WERI-Rb-1 (cell line): ENCODE measurements around the gene DNLZ.

Experiments
- DNase-seq: peaks from one replicate; pipeline ENCODE4 v3.0.0-alpha.2; 2020
- H3K27ac ChIP-seq: fragments of 250-450 bp; sonication (Bioruptor Pico); 2 replicates; pipeline ENCODE4 v1.5.1; 2020; ENCODE audit warnings: mild to moderate bottlenecking, moderate library complexity
- H3K27me3 ChIP-seq: fragments of 250-450 bp; sonication (Bioruptor Pico); 2 replicates; pipeline ENCODE4 v1.5.1; 2021; ENCODE audit warnings: mild to moderate bottlenecking, low read depth, moderate library complexity; ENCODE audit not compliant: insufficient read depth, severe bottlenecking
- H3K36me3 ChIP-seq: fragments of 250-450 bp; sonication (Bioruptor Pico); 2 replicates; pipeline ENCODE4 v1.5.1; 2020; ENCODE audit warnings: mild to moderate bottlenecking, moderate library complexity
- H3K4me3 ChIP-seq: 2 replicates; pipeline ENCODE4 v1.5.1; 2011; ENCODE audit warnings: low read depth, mild to moderate bottlenecking, control low read depth, low read length
- H3K9me3 ChIP-seq: fragments of 250-450 bp; sonication (Bioruptor Pico); 2 replicates; pipeline ENCODE4 v1.5.1; 2021; ENCODE audit warnings: mild to moderate bottlenecking, moderate library complexity; ENCODE audit not compliant: severe bottlenecking
- TF ChIP-seq, protein P1 (sequence below): IDR thresholded peaks from 2 replicates; pipeline ENCODE4 v1.5.1; 2011; ENCODE audit warnings: low read depth, mild to moderate bottlenecking, control low read depth, inconsistent platforms, low read length

The DNLZ gene

DNA sequence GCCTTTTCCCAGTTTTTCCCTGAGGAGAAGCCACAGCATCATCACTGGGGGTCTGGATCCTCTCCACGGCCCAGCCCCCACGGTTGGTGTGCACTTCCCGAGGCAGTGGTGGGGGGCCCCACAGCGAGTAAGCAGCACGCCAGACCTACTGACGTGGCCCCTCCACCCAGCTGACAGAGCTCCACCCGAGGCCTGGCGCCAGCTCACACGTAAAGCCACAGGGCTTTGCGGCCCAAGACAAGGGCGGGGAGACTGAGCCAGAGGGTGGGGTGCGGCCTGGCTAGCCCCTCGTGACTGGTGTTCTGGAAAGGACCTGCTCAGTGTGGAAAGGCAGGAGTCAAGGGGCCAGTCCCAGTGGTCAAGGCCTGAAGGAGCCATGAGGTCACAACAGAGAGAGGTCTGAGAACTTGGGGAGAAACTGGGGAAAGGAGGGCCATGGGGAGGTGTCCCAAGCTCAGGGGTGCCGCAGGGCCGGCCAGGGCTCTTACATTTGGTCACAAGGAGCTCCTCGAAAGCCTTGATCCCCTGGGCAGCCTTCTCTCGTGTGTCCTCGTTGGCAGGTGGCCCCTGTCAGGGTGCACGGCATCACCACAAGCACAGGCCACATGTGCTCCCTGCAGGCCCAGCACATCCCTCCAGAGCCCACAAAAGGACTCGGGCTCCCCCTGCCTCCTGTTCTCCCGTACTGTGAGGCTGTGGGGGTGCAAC, 30.9 kb upstream of the DNLZ start:
- no peak for DNase-seq
- TF ChIP-seq, protein P1, sequence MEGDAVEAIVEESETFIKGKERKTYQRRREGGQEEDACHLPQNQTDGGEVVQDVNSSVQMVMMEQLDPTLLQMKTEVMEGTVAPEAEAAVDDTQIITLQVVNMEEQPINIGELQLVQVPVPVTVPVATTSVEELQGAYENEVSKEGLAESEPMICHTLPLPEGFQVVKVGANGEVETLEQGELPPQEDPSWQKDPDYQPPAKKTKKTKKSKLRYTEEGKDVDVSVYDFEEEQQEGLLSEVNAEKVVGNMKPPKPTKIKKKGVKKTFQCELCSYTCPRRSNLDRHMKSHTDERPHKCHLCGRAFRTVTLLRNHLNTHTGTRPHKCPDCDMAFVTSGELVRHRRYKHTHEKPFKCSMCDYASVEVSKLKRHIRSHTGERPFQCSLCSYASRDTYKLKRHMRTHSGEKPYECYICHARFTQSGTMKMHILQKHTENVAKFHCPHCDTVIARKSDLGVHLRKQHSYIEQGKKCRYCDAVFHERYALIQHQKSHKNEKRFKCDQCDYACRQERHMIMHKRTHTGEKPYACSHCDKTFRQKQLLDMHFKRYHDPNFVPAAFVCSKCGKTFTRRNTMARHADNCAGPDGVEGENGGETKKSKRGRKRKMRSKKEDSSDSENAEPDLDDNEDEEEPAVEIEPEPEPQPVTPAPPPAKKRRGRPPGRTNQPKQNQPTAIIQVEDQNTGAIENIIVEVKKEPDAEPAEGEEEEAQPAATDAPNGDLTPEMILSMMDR, result no peak

DNA sequence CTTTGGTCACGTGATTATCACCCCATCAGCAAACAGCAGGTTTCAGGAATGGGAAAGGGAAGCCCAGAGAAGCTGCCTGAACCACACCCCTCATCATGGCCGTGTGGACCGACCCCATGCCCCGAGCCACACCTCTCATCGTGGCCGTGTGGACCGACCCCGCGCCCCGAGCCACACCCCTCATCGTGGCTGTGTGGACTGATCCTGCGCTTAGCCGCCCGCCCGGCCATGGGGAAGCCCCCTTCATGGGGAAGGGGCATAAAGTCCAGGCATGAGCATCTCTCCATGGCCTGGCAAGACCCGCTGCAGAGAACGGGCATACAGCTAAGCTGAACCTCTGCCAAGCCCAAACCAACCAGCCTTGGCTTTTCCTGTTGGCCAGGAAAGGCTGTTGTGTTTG, 30.0 kb upstream of the DNLZ start:
- Histone ChIP-seq H3K4me3 (no peak overlapping the region), H3K36me3 (peaks cover 87% of the 10 kb centered on the region), H3K27me3 (no peaks in the 10 kb centered on the region), H3K9me3 (no peaks in the 10 kb centered on the region), H3K27ac (no peak overlapping the region)
- TF ChIP-seq, protein P1, result no peak
- no peak for DNase-seq

More for the DNA sequence above, 30.9 kb upstream of the DNLZ start:
- Histone ChIP-seq H3K27me3 (no peaks in the 10 kb centered on the region), H3K36me3 (peaks cover 81% of the 10 kb centered on the region), H3K4me3 (no peak overlapping the region), H3K9me3 (no peaks in the 10 kb centered on the region), H3K27ac (no peak overlapping the region)

DNA sequence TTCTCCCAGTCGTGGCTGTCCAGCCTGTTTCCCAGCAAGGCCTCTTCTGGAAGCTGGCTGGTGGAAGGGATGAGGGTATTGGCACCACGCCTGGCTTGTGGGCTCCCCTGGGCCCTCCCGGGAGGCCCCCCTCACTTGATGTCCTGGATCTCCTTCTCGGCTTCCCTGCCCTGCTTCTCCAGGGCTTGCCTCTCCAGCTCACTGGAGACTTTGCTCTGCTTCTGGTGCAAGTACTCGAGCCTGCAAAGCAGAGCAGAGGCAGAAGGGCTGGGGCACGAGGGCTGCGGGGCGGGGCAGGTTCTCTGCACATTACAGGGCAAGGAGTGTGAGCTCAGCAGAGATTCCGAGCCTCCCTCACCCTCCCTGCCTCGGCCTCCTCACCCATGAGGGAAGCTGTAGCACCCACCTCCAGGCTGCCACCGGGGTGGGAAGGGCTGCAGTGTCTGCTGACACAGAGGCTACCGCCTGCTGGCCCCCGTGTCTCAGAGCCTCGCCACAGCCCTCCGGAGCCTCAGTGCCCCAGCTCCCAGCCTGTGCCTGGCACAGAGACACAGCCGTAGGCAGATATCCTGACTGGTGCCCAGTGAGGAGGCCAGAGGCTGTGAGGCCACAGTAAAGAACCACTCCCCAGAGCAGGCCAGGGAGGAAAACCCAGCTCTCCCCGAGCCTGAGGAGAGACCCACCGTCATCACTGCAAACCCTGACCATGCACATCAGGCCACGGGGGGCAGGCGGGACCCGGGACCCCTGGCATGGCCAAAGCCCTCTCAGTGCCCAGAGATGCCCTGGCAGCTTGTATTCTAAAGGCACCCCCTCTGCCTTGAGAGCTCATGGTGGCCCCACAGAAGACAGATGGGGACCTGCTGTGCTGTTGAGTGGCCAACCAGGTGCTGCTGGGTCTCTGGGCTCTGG, 29.2 kb upstream of the DNLZ start:
- no peaks in the 10 kb centered on the region for H3K27me3 ChIP-seq
- no peak overlapping the region for H3K27ac ChIP-seq
- TF ChIP-seq, protein P1, result no peak
- no peaks in the 10 kb centered on the region for H3K9me3 ChIP-seq
- H3K36me3 ChIP-seq, result peaks cover 85% of the 10 kb centered on the region
- no peak for DNase-seq
- H3K4me3 ChIP-seq, result no peak overlapping the region

DNA sequence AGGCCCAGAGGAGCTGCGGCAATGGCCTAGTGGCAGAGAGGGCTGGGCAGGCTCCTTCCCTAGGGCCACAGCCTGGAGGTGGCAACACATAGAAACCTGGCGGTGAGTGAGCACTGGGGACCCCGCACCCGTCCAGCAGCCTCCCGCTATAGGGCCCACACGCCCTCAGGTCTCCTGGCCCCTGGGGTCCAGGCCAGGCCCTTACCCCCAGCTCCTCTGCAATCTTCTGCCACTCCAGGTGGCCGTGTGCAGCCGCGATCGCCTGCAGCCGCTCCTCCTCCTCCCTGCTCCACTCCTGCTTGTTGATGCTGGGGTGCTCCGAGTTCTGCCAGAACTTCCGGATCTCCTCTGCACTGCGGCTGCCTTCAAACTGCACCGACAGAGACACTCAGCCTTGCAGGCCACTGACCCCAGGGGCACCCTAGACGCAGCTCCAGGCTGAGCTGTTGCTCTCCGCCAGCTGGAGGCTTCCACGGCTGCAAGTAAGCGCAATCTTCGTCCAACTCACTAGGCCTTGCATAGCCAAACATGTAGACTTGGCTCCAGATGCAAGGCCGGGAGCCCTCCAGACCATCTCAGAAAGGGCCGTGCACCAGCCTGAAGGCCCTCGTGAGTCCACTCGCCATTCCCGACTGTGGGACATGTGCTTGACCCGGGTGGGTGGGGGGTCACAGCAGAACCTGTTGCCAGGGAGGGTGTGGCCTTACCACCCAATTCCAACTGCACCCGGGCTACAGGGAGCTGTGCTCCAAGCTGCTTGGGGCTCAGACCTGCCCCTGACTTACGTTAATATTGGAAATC, 28.4 kb upstream of the DNLZ start:
- TF ChIP-seq, protein P1, result no peak
- Histone ChIP-seq H3K9me3 (no peaks in the 10 kb centered on the region), H3K36me3 (peaks cover 89% of the 10 kb centered on the region), H3K27ac (no peak overlapping the region), H3K4me3 (no peak overlapping the region), H3K27me3 (no peaks in the 10 kb centered on the region)
- DNase-seq, result no peak

DNA sequence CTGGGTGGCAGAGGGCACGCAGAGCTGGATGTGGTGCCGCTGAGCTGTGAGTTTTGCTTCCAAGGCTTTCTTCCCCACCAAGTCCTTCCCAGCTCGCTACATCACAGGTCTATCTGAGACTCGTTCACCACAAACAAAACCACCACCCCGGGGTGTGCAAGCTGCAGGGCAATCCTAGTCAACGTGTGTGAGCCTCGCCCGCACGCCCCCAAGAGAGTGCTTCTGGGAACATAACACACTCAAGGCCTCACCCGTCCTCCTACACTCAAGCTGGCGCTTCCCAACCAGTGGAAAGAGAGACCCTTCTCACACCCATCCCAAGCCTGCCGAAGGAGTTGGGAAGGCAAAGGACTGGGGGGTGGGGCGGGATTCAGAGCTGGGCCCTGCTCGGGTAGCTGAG, 25.9 kb upstream of the DNLZ start:
- Histone ChIP-seq H3K27me3 (no peaks in the 10 kb centered on the region), H3K9me3 (no peaks in the 10 kb centered on the region), H3K27ac (no peak overlapping the region), H3K36me3 (peaks cover 85% of the 10 kb centered on the region), H3K4me3 (no peak overlapping the region)
- TF ChIP-seq, protein P1, result no peak
- DNase-seq, result no peak
